GM19372 (cell line): Measurements from ENCODE around the gene GIT2.

ENCODE experiments used
- ATAC-seq: cut with Tn5 transposase; IDR thresholded peaks from one replicate; pipeline ENCODE4 v1.9.1; 2021; ENCODE audit warnings: mild to moderate bottlenecking, low read depth, moderate library complexity; ENCODE audit not compliant: unreplicated experiment

The GIT2 gene

DNA sequence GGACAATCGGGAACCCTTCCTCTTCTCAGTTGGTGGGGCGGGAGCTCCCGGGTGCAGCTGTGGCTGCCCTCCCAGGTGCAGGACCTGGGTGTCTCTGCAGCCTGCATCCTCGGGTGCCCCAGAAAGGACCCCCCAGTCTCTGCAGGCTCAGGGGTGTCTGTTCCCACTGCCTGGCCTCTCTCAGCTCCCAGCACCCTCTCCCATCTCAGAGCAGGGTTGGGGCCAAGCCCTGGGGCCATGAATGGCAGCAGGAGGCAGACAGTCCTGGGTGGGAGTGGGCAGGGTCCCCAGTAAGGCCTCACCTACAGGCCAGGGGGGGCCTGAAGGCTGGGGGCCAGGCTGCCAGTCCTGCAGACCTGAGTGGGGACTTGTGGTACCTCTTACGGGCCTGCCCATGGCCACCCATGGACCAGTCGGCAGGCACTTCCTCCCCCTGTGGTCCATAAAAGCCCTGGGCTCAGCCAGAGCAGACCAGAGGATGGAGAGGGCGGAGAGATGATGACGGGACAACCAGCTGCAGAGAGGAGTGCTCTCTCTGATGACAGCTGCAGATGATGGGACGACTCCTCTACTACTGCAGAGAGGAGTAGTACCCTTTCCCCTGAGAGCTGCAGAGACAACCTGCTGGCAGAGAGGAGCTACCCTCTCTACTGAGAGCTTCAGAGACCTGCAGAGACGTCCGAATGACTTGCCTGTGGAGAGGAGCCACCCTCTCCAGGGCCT lies 69.5 kb downstream of the GIT2 start:
- ATAC-seq, result no peak

DNA sequence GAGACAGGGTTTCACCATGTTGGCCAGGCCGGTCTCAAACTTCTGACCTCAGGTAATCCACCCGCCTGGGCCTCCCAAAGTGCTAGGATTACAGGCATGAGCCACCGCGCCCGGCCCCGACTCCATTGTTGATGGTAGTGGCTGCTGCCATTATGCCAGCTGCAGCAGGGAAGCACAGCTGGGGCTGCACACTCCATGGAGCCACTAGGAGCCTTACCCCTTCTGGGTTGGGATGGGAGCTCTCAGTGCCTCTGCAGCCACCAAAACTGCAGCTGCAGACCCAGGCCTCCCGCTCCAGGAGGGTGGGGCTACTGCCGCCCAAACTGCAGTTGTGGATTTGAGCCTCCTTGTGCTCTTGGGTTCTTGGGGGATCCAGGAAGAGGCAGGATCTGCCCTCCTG lies 70.2 kb downstream of the GIT2 start:
- ATAC-seq, result no peak

DNA sequence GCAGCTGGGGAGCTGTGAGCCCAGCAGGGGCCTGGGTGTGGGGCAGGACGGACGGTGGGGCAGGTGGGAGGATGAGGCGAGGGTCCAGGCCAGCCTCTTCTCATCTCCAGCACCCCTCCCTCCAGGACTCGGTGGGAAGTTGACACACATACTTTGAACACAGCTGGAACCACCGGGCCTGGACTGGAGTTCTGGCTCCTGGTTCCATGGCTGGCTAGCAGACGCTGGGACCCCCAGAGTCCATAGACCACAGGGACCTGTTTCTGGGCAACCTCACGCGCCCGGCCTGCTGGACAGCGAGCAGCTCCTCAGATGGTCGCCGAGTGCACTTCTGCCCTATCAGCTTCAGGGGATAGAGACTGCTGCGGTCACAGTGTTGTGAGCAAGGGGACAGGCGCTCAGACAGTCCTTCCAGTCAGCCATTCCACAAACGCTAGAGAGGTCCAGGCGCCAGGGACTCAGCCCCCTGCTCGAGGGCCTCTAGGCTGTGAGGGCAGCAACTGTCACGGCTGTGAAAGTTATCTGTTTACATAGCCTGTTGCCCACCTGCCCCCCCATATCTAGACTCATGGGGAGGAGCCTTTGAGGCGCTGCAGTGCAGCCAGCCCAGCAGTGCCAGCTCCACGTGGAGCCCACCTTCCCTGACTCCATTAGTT lies 70.9 kb downstream of the GIT2 start:
- ATAC-seq, result no peak

DNA sequence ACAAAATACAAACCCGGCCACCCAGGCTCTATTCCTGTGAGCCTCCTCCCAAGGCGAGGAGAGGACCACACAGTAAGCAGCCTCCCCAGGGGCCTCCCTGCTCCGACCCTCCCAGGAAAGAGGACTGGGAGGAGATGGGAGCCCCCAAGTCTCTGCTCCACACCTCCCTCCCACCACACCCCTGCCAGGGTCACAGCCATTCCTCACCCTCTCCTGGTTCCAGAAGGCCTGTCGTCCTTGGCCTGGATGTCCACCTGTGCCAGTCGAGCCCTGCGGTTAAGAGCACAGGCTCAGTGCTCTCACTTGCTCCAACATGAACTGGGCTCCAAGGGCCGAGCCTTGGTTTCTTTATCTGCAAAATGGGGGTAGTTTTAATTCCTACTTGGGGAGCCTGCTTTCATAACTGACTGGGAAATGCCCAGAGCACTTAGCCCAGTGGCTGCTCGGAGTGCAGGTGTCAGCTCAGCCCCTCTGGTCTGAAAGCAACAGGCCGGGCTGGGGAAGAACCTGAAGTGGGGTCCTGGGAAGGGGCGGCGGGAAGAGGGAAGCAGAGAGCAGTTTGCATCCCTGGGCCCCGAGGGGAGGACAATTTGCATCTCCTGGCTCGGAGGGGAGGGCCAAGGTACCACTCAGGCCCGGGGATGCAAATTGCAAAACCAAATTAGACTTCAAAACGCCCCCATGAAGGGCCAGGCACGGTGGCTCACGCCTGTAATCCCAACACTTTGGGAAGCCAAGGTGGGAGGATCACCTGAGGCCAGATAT lies 72.5 kb downstream of the GIT2 start:
- ATAC-seq, result no peak

GRCh38 chr12:109923038-109923437 lies 73.1 kb downstream of the GIT2 start:
- ATAC-seq, result no peak

GRCh38 chr12:109921982-109922381 lies 74.2 kb downstream of the GIT2 start:
- no peak for ATAC-seq

DNA sequence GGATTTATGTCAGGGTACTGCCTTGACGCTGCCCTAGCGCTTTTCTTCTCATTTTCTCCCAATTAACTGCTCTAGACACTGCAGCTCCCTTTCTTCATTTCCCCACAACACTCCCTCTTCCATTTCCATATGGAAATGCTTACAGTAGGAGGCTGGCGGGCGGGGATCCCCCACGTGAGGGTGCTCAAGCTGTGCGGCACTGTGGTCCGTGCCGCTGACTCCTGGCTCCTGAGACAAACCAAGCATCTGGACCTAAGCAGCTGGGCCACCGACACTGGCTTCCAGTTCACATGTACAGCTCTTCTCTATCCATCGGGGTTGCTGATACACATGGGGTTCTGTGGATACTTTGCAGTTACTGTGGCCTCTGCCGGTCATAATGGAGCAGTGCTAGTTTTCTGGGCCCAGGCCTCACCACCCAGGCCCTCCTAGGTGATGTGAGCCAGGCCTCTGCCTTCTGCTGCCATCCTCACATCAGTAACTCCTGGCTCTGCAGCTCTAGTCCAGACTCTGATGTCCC lies 75.8 kb downstream of the GIT2 start:
- ATAC-seq, result no peak

- no peak for ATAC-seq
These were observed 76.7 kb downstream of the GIT2 start for GRCh38 chr12:109919456-109919855.

- ATAC-seq, result no peak
These were observed 80.1 kb downstream of the GIT2 start for GRCh38 chr12:109916045-109916444.

DNA sequence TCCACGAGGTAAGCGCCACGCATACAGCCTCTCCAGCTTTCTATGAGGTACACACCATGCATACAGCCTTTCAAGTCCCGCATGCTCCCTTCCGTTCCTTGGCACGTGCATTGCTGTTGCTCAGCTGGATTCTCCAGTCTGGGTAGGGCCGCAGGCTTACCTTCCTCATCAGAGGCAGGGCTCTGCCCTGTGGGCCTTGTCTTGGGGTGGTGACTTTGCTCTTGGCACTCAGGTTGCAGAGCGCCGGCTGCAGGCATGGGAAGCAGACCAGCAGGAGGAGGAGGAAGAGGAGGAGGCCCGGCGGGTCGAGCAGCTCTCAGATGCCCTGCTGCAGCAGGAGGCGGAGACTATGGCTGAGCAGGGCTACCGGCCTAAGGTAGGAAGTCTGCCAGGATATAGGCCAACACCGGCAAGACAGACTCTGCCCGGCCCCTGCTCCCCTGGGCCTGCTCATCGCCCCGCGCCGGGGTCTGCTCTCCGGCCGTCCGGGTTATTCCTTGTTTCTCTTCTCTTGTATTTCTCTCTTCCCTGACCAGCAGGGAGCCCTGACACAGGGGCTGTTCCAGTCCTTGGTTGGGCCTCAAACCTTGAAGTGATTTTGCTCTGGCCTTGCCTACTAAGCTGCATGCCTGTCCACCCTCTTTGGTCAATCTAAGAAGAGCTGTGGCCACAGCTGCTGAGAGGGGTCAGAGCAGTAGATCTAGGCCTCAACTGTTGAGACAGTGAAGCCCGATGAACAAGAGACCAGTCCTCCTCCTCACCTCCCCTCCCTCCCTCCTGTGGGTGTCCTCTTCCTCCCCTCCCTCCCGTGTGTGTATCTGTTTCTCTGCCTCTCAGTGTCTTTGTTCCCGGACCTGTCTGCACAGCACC lies 80.8 kb downstream of the GIT2 start:
- no peak for ATAC-seq

- no peak for ATAC-seq
These were observed 81.7 kb downstream of the GIT2 start for GRCh38 chr12:109914461-109914860.

GRCh38 chr12:109912855-109913321 lies 83.3 kb downstream of the GIT2 start:
- ATAC-seq, result no peak

DNA sequence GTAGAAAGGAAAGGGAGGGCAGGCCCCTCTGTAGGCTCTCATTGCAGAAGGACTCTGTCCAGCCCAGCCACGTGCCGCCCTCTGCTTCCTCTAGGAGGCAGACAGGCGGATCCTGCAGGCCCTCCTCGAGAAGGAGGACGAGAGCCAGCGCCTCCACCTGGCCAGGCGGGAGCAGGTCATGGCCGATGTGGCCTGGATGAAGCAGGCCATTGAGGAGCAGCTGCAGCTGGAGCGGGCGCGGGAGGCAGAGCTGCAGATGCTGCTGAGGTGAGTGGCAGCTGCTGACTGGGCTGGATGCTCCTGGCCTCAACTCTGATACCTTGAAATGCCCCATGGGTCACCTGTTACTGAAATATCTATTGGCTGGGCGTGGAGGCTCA lies 85.2 kb downstream of the GIT2 start:
- ATAC-seq, result no peak

GRCh38 chr12:109910254-109910968 lies 85.8 kb downstream of the GIT2 start:
- ATAC-seq, result no peak

GRCh38 chr12:109905301-109905700 lies 90.9 kb downstream of the GIT2 start:
- ATAC-seq, result no peak

DNA sequence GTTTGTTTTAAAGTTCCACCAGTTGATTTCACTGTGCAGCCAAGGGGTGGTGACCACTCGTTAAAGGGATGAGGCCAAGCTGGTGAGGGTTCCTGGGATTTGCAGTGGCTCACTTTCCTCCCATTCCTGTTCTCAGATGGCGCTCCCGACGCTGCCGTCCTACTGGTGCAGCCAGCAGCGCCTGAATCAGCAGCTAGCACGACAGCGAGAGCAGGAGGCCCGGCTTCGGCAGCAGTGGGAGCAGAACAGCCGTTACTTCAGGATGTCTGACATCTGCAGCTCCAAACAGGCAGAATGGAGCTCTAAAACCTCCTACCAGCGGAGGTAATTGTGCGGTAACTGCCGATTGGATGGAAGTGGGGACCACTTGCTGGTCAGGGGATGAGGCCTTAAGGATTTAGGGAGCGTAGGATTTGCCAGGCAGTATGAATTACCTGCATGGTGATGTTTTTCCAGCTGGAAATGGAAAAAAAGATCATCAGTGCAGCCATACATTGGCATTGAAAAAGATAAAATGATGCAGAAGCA lies 93.2 kb downstream of the GIT2 start:
- ATAC-seq, result no peak

DNA sequence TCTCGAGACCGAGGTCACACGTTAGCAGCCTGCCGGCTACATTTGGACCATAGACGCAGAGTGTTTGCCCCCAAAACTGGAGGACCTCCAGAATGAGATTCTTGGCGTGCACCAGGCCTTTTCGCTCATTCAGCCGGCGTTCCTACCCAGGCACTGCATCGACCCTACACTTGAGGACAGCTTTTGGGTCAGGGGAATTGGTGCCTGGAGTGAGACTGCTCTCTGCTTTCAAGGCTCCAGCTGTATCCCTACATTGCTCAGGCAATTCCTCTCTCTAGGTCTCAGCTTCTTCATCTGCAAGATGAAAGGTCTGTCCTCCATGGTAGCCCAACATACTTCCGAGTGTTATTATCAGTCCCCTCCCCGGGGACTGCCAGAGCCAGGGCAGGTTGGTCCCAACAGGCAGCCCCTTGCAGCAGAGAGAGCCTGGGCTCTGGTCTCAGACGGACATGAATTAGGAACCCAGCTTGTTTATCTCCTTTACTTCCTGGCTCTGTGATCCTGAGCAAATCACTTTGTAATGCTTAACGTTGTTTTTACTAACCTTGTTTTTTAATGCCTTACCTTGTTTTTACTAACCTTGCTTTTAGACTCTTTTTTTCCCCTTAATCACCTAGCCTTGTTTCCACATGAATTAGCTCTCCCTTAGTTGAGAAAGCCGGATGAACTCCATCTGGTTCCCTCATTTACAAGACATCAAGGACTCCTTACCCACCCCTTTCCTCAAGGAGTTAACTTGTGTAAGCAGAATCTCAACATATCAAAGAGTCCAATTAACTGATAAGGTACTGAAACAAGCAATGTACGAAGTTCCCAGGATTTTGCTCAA lies 95.2 kb downstream of the GIT2 start:
- ATAC-seq, result peak; percentile 25
